Ascending aorta (tissue), 2 donors: ENCODE results near the gene AHCYL2. TPM values are rescaled to one million over a fixed set of nuclear protein-coding genes. Genes with fewer than 3 reads are reported as not detected.
"Not testable (repeated sequence)": the region's sequence is repeated elsewhere in the genome, so short reads cannot be mapped to it uniquely, and the experiment has no call there.

Experiments
- DNase-seq, 2 donors: peaks; one replicate each; pipeline ENCODE4 v3.0.0-alpha.2; 2019; ENCODE audit warnings: low spot score in 2 of 2
- H3K27ac ChIP-seq, 2 donors: fragments of 200-600 bp; sonication (generic); one replicate each; pipeline ENCODE4 v1.5.1; 2016 to 2017; ENCODE audit warnings: mild to moderate bottlenecking in 1 of 2
- H3K27me3 ChIP-seq: fragments of 200-600 bp; sonication (generic); one replicate; pipeline ENCODE4 v1.5.1; 2017
- H3K36me3 ChIP-seq, 2 donors: fragments of 200-600 bp; sonication (generic); one replicate each; pipeline ENCODE4 v1.5.1; 2016
- H3K4me1 ChIP-seq, 2 donors: fragments of 200-600 bp; sonication (generic); one replicate each; pipeline ENCODE4 v1.5.1; 2016 to 2017; ENCODE audit warnings: mild to moderate bottlenecking in 1 of 2
- H3K4me3 ChIP-seq, 2 donors: fragments of 200-600 bp; sonication (generic); one replicate each; pipeline ENCODE4 v1.5.1; 2016 to 2017; ENCODE audit warnings: mild to moderate bottlenecking in 1 of 2
- H3K9me3 ChIP-seq, 2 donors: fragments of 200-600 bp; sonication (generic); one replicate each; pipeline ENCODE4 v1.5.1; 2016
- CTCF ChIP-seq, 3 experiments: fragments of 200-600 bp in 2 of 3; fragments of 450-650 bp in 1 of 3; sonication (generic) in 2 of 3; IDR thresholded peaks; one replicate each; pipeline ENCODE4 v1.5.1; 2016 to 2019; ENCODE audit warnings: antibody characterized with exemption in 3 of 3, mild to moderate bottlenecking in 1 of 3, moderate library complexity in 1 of 3
- intact Hi-C: fragments of 100-400 bp; cut with DNase I; formaldehyde crosslinking; loops from one replicate; pipeline ENCODE4 v1.15.1; 2023
- total RNA-seq: library from RNA; depleted of rRNA; stranded (reverse); fragments of >200 nt; gene quantifications from one replicate; pipeline ENCODE4 v1.1.0, GENCODE V29; 2016

The AHCYL2 gene
- total RNA-seq, 1 donor from 2014 or later, result 62.9 TPM

GRCh38 chr7:129362496-129362895, 137.7 kb downstream of the AHCYL2 start:
- no peaks in the 10 kb centered on the region for H3K36me3 ChIP-seq
- H3K27me3 ChIP-seq, result no peaks in the 10 kb centered on the region
- DNase-seq, result no peak
- H3K9me3 ChIP-seq, result no peaks in the 10 kb centered on the region
- TF ChIP-seq CTCF (IDR thresholded peaks at IDR 0.05), result no peak
- H3K4me1 ChIP-seq, result no peaks in the 10 kb centered on the region
- H3K27ac ChIP-seq, result no peak overlapping the region
- no peak overlapping the region for H3K4me3 ChIP-seq
- intact Hi-C loops, result loop anchor here (10.0 kb wide), 1 partner anchor 462 kb away; no protein-coding TSS in a partner anchor

- no peaks in the 10 kb centered on the region for H3K9me3 ChIP-seq
- DNase-seq, result no peak
- H3K27ac ChIP-seq, result no peak overlapping the region
These were observed 142.5 kb downstream of the AHCYL2 start for GRCh38 chr7:129367349-129367699.

GRCh38 chr7:129367700-129368388, 143.0 kb downstream of the AHCYL2 start:
- peak; percentile 70 to 87 (median 81) for TF ChIP-seq CTCF (IDR thresholded peaks at IDR 0.05)
- intact Hi-C loops, result loop anchor here (1.0 to 10.0 kb wide), 3 partner anchors 104 to 457 kb away; no protein-coding TSS in a partner anchor
- H3K27ac ChIP-seq, result no peak overlapping the region
- H3K36me3 ChIP-seq, result no peaks in the 10 kb centered on the region
- H3K4me3 ChIP-seq, result peak overlapping the region in 1 of 2 donors; percentile 33
- H3K9me3 ChIP-seq, result no peaks in the 10 kb centered on the region
- H3K27me3 ChIP-seq, result no peaks in the 10 kb centered on the region
- H3K4me1 ChIP-seq, result no peaks in the 10 kb centered on the region
- DNase-seq, result peak; percentile 12 to 74

More at GRCh38 chr7:129367349-129367699, 142.5 kb downstream of the AHCYL2 start:
- TF ChIP-seq CTCF (IDR thresholded peaks at IDR 0.05), result no peak
- no peaks in the 10 kb centered on the region for H3K27me3 ChIP-seq
- intact Hi-C loops, result loop anchor here (1.0 to 10.0 kb wide), 3 partner anchors 105 to 457 kb away; no protein-coding TSS in a partner anchor
- H3K4me3 ChIP-seq, result no peak overlapping the region
- H3K4me1 ChIP-seq, result no peaks in the 10 kb centered on the region
- H3K36me3 ChIP-seq, result no peaks in the 10 kb centered on the region

GRCh38 chr7:129368389-129368986, 143.7 kb downstream of the AHCYL2 start:
- TF ChIP-seq CTCF (IDR thresholded peaks at IDR 0.05), result no peak
- no peaks in the 10 kb centered on the region for H3K36me3 ChIP-seq
- intact Hi-C loops, result loop anchor here (5.0 to 10.0 kb wide), 2 partner anchors 269 to 456 kb away; no protein-coding TSS in a partner anchor
- no peaks in the 10 kb centered on the region for H3K4me1 ChIP-seq
- no peaks in the 10 kb centered on the region for H3K27me3 ChIP-seq
- no peak overlapping the region for H3K27ac ChIP-seq
- H3K4me3 ChIP-seq, result peak overlapping the region in 1 of 2 donors; percentile 33
- H3K9me3 ChIP-seq, result no peaks in the 10 kb centered on the region
- DNase-seq, result no peak

GRCh38 chr7:129369447-129369846, 144.6 kb downstream of the AHCYL2 start:
- not testable (repeated sequence) for H3K27me3 ChIP-seq, H3K9me3 ChIP-seq, DNase-seq, H3K4me1 ChIP-seq, H3K36me3 ChIP-seq, H3K27ac ChIP-seq, H3K4me3 ChIP-seq
- intact Hi-C loops, result loop anchor here (5.0 to 10.0 kb wide), 2 partner anchors 268 to 455 kb away; no protein-coding TSS in a partner anchor

GRCh38 chr7:129370812-129371211, 146.0 kb downstream of the AHCYL2 start:
- Histone ChIP-seq H3K4me1 (no peaks in the 10 kb centered on the region), H3K9me3 (no peaks in the 10 kb centered on the region), H3K27me3 (no peaks in the 10 kb centered on the region), H3K4me3 (no peak overlapping the region), H3K36me3 (no peaks in the 10 kb centered on the region), H3K27ac (no peak overlapping the region)
- intact Hi-C loops, result no loop called here
- no peak for TF ChIP-seq CTCF (IDR thresholded peaks at IDR 0.05)
- no peak for DNase-seq
